PFSK-1 (cell line): ENCODE data around the gene PTP4A2.

ENCODE experiments used
- POLR2AphosphoS5 ChIP-seq: IDR thresholded peaks from 2 replicates; pipeline ENCODE4 v1.6.1; 2012; ENCODE audit warnings: low read depth, mild to moderate bottlenecking, control low read depth, low read length, moderate library complexity
- TAF1 ChIP-seq: IDR thresholded peaks from 2 replicates; pipeline ENCODE4 v1.6.1; 2012; ENCODE audit warnings: low read length, control low read depth, borderline replicate concordance; ENCODE audit not compliant: insufficient read depth

DNA sequence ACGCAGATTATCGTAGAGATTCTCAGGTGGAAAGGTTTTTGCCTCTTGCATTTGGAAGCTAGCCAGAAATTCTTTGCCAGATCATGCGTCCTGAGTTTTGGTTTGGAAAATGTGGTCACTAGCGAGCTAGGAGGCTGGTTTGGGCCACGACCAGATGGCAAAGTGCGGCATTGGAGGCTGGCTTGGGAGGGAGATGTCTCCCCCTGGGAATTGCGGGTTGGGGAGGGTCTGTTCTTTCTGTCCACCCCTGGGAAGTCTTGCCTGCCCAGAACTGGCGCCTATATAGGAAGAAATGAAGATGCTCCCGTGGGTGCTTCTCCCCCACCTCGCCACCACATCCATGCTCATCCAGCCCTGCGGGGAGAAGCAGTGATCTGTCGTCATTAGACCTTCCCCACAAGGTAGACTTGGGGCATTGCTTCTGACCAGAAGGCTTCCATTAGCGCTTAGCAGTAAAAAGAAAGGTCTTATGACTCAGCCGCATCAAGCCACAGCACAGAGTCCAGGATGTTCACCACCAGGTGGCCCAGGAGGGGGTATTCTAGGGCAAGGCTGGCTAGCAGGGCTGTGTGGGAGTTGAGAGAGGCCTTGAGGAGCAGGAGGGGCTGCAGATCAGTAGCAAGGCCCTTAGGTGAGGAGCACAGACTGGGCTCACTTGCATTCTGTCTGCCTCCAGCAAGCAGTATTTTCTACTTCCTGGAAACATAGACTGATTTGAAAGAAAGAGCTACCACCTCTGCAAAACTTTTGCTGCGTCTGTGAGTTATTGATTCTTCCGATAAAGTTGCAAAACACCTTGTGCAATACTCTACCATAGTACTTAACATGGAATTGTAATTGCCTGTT is 1.5 kb upstream of the PTP4A2 start:
- no peak for TF ChIP-seq POLR2AphosphoS5
- TF ChIP-seq TAF1, result no peak
